IMR-90 (cell line): ENCODE measurements around the gene MBTPS1. TPM values are rescaled to one million over a fixed set of nuclear protein-coding genes. Genes with fewer than 3 reads are reported as not detected.

Experiments used
- ATAC-seq: fragments of 200-7000 bp; cut with Tn5 transposase; 2 replicates; pipeline ENCODE4 v1.9.1; 2020; ENCODE audit warnings: low read depth, mild to moderate bottlenecking, moderate library complexity
- BruUV-seq: library from RNA; stranded (reverse); fragments of 400-500 nt; replicated peaks from 2 replicates; lab custom pipeline; 2021; lab: Mats Ljungman, UMichigan
- CTCF ChIA-PET: fragments of 300-600 bp; formaldehyde crosslinking; extraction: SDS; loops from one replicate; lab custom pipeline; 2021; ENCODE audit warnings: antibody characterized with exemption; lab: Yijun Ruan, JAX
- POLR2A ChIA-PET: fragments of 300-600 bp; sonication (Branson Sonifier 250); formaldehyde crosslinking; loops from one replicate; lab custom pipeline; 2022; ENCODE audit warnings: antibody characterized with exemption; ENCODE audit not compliant: unreplicated experiment; lab: Charles Lee
- DNase-seq: peaks from one replicate; pipeline ENCODE4 v3.0.0; 2013
- H2AFZ ChIP-seq: replicated peaks from 2 replicates; pipeline ENCODE3; 2013; ENCODE audit warnings: low read length, mild to moderate bottlenecking; ENCODE audit not compliant: poor library complexity
- H2AK5ac ChIP-seq: 2 replicates; pipeline ENCODE4 v1.6.1; 2013; ENCODE audit warnings: low read depth, low read length, inconsistent platforms
- H2AK9ac ChIP-seq: replicated peaks from 2 replicates; pipeline ENCODE3; 2013; ENCODE audit warnings: mild to moderate bottlenecking, low read depth, low read length, moderate library complexity; ENCODE audit not compliant: poor library complexity
- H2BK120ac ChIP-seq: 2 replicates; pipeline ENCODE4 v1.6.1; 2013; ENCODE audit warnings: low read depth, low read length, inconsistent platforms
- H2BK15ac ChIP-seq: 3 replicates; pipeline ENCODE4 v1.6.1; 2013; ENCODE audit warnings: low read depth, low read length, inconsistent platforms
- H2BK20ac ChIP-seq: 2 replicates; pipeline ENCODE4 v1.6.1; 2013; ENCODE audit warnings: low read depth, mild to moderate bottlenecking, inconsistent platforms, low read length, moderate library complexity
- H2BK5ac ChIP-seq: 2 replicates; pipeline ENCODE4 v1.6.1; 2013; ENCODE audit warnings: mild to moderate bottlenecking, low read depth, low read length, inconsistent platforms; ENCODE audit not compliant: poor library complexity, severe bottlenecking
- H3K14ac ChIP-seq: replicated peaks from 2 replicates; pipeline ENCODE4 v1.6.1; 2013; ENCODE audit warnings: low read depth, low read length, inconsistent platforms
- H3K18ac ChIP-seq: 2 replicates; pipeline ENCODE4 v1.6.1; 2013; ENCODE audit warnings: low read depth, low read length, control low read depth
- H3K23ac ChIP-seq: 2 replicates; pipeline ENCODE4 v1.6.1; 2013; ENCODE audit warnings: low read depth, low read length, inconsistent platforms
- H3K27ac ChIP-seq: 2 replicates; pipeline ENCODE4 v1.5.1; 2013; ENCODE audit warnings: mild to moderate bottlenecking, control low read depth, low read length; ENCODE audit not compliant: insufficient read depth
- H3K27me3 ChIP-seq: 2 replicates; pipeline ENCODE4 v1.6.1; 2013; ENCODE audit warnings: low read length; ENCODE audit not compliant: control insufficient read depth, insufficient read depth
- H3K36me3 ChIP-seq: 2 replicates; pipeline ENCODE4 v1.6.1; 2013; ENCODE audit warnings: low read length, mixed read lengths; ENCODE audit not compliant: control insufficient read depth, insufficient read depth
- H3K4ac ChIP-seq: 2 replicates; pipeline ENCODE4 v1.6.1; 2013; ENCODE audit warnings: low read depth, low read length, inconsistent platforms
- H3K4me1 ChIP-seq: 2 replicates; pipeline ENCODE4 v1.6.1; 2013; ENCODE audit warnings: low read length, mixed read lengths; ENCODE audit not compliant: control insufficient read depth, insufficient read depth
- H3K4me2 ChIP-seq: 2 replicates; pipeline ENCODE4 v1.6.1; 2013; ENCODE audit warnings: low read depth, mild to moderate bottlenecking, control low read depth, low read length, moderate library complexity
- H3K4me3 ChIP-seq: 2 replicates; pipeline ENCODE4 v1.5.1; 2013; ENCODE audit warnings: low read depth, mild to moderate bottlenecking, control low read depth, low read length, moderate library complexity; ENCODE audit not compliant: insufficient read depth
- H3K56ac ChIP-seq: 2 replicates; pipeline ENCODE4 v1.6.1; 2013; ENCODE audit warnings: low read length, inconsistent platforms; ENCODE audit not compliant: insufficient read depth; ENCODE audit errors: extremely low read depth
- H3K79me1 ChIP-seq, 2 experiments: 2 replicates each; pipeline ENCODE4 v1.6.1; 2013; ENCODE audit warnings: low read length in 2 of 2, inconsistent platforms in 1 of 2, low read depth in 1 of 2
- H3K9ac ChIP-seq: 2 replicates; pipeline ENCODE4 v1.6.1; 2013; ENCODE audit warnings: low read depth, low read length, control low read depth
- H3K9me1 ChIP-seq: 2 replicates; pipeline ENCODE4 v1.6.1; 2013; ENCODE audit warnings: low read length, inconsistent platforms; ENCODE audit not compliant: insufficient read depth
- H3K9me3 ChIP-seq: 2 replicates; pipeline ENCODE4 v1.6.1; 2013; ENCODE audit warnings: low read length; ENCODE audit not compliant: control insufficient read depth, insufficient read depth
- H4K20me1 ChIP-seq: 2 replicates; pipeline ENCODE4 v1.6.1; 2013; ENCODE audit warnings: low read length, inconsistent platforms; ENCODE audit not compliant: insufficient read depth
- H4K5ac ChIP-seq: 2 replicates; pipeline ENCODE4 v1.6.1; 2013; ENCODE audit warnings: mild to moderate bottlenecking, low read depth, low read length, control low read depth
- H4K8ac ChIP-seq, 2 experiments: 2 replicates each; pipeline ENCODE4 v1.6.1; 2013; ENCODE audit warnings: low read depth in 2 of 2, low read length in 2 of 2, control low read depth in 1 of 2, inconsistent platforms in 1 of 2
- H4K91ac ChIP-seq: 2 replicates; pipeline ENCODE4 v1.6.1; 2013; ENCODE audit warnings: low read depth, low read length, inconsistent platforms; ENCODE audit not compliant: insufficient read depth
- BHLHE40 ChIP-seq: fragments of 150-350 bp; IDR thresholded peaks from 2 replicates; pipeline ENCODE4 v1.6.1; 2016; ENCODE audit warnings: mild to moderate bottlenecking, low read depth, low read length
- CEBPB ChIP-seq: IDR thresholded peaks from 2 replicates; pipeline ENCODE4 v1.6.1; 2012; ENCODE audit warnings: low read depth, low read length, improper control_type of control experiment
- CHD1 ChIP-seq: IDR thresholded peaks from 2 replicates; pipeline ENCODE4 v1.6.1; 2012; ENCODE audit warnings: low read depth, low read length, improper control_type of control experiment
- ELK1 ChIP-seq: fragments of 150-350 bp; IDR thresholded peaks from 2 replicates; pipeline ENCODE4 v1.6.1; 2016; ENCODE audit warnings: low read depth, mild to moderate bottlenecking, low read length, moderate library complexity, borderline replicate concordance
- FOS ChIP-seq: fragments of 150-350 bp; IDR thresholded peaks from 2 replicates; pipeline ENCODE4 v1.6.1; 2016; ENCODE audit warnings: low read depth, low read length
- MAFK ChIP-seq: IDR thresholded peaks from 2 replicates; pipeline ENCODE4 v1.6.1; 2012; ENCODE audit warnings: low read depth, low read length, improper control_type of control experiment
- MAZ ChIP-seq: IDR thresholded peaks from 2 replicates; pipeline ENCODE4 v1.6.1; 2012; ENCODE audit warnings: low read depth, mild to moderate bottlenecking, low read length, improper control_type of control experiment, moderate library complexity, borderline replicate concordance
- MXI1 ChIP-seq: IDR thresholded peaks from 2 replicates; pipeline ENCODE4 v1.6.1; 2012; ENCODE audit warnings: low read depth, mild to moderate bottlenecking, low read length, moderate library complexity, borderline replicate concordance
- NFE2L2 ChIP-seq: fragments of 150-350 bp; IDR thresholded peaks from 2 replicates; pipeline ENCODE4 v1.6.1; 2016; ENCODE audit warnings: low read depth, mild to moderate bottlenecking, low read length
- POLR2A ChIP-seq: IDR thresholded peaks from 2 replicates; pipeline ENCODE4 v1.6.1; 2012; ENCODE audit warnings: mild to moderate bottlenecking, low read depth, low read length
- RAD21 ChIP-seq: IDR thresholded peaks from 2 replicates; pipeline ENCODE4 v1.6.1; 2012; ENCODE audit warnings: low read length, improper control_type of control experiment
- RCOR1 ChIP-seq: IDR thresholded peaks from 2 replicates; pipeline ENCODE4 v1.6.1; 2012; ENCODE audit warnings: mild to moderate bottlenecking, low read length, improper control_type of control experiment; ENCODE audit not compliant: insufficient replicate concordance
- RFX5 ChIP-seq: IDR thresholded peaks from 2 replicates; pipeline ENCODE4 v1.8.0; 2012; ENCODE audit warnings: low read depth, mild to moderate bottlenecking, low read length, moderate library complexity
- SMC3 ChIP-seq: fragments of 150-350 bp; IDR thresholded peaks from 2 replicates; pipeline ENCODE4 v1.6.1; 2016; ENCODE audit warnings: low read depth, mild to moderate bottlenecking, antibody characterized with exemption, low read length, moderate library complexity
- WGBS, 2 experiments: methylation state at CpG; one replicate each; pipeline versions ENCODE4 v1.1.5 to v1.1.7; 2013; ENCODE audit warnings: missing lambda C conversion rate in 2 of 2; ENCODE audit not compliant: insufficient read length in 1 of 2; ENCODE audit errors: extremely low coverage in 2 of 2; 5-methylcytosine and 5-hydroxymethylcytosine counted together
- dilution Hi-C: fragments of 300-500 bp; cut with HindIII; formaldehyde crosslinking; loops from one replicate; pipeline ENCODE4 v1.14.3; 2018; ENCODE audit warnings: low sequenced_read_pairs; ENCODE audit not compliant: unreplicated experiment
- in situ Hi-C: fragments of 300-500 bp; cut with MboI; formaldehyde crosslinking; loops from 3 replicates; pipeline ENCODE4 v1.14.3; 2019; ENCODE audit warnings: low sequenced_read_pairs, inconsistent platforms, mixed read lengths
- intact Hi-C: fragments of 100-400 bp; cut with micrococcal nuclease; formaldehyde crosslinking; loops from 2 replicates; pipeline ENCODE4 v1.10.0; 2022
- polyA plus RNA-seq, 3 experiments: library from polyadenylated mRNA; depleted of rRNA; stranded (reverse); fragments of >200 nt; gene quantifications; 2 replicates each; pipeline ENCODE4 v1.2.3, GENCODE V29; 2012; ENCODE audit warnings: low replicate concordance in 1 of 3
- total RNA-seq: library from RNA; depleted of rRNA; stranded (reverse); fragments of >200 nt; gene quantifications from 2 replicates; pipeline ENCODE4 v1.2.3, GENCODE V29; 2012
- TF ChIP-seq, protein P1 (sequence below): conservative IDR thresholded peaks from 2 replicates; pipeline ENCODE4 v1.5.1; 2012; ENCODE audit warnings: mild to moderate bottlenecking, low read depth, low read length, improper control_type of control experiment
- TF ChIP-seq, protein P2 (sequence below): fragments of 150-350 bp; IDR thresholded peaks from 2 replicates; pipeline ENCODE4 v1.6.1; 2017; ENCODE audit warnings: mild to moderate bottlenecking, antibody characterized with exemption, low read length, low read depth

The MBTPS1 gene
- total and polyA plus RNA-seq, 2 of the 4 experiments (the other 2 are of a cell fraction) = 59.0 to 70.4 TPM

DNA sequence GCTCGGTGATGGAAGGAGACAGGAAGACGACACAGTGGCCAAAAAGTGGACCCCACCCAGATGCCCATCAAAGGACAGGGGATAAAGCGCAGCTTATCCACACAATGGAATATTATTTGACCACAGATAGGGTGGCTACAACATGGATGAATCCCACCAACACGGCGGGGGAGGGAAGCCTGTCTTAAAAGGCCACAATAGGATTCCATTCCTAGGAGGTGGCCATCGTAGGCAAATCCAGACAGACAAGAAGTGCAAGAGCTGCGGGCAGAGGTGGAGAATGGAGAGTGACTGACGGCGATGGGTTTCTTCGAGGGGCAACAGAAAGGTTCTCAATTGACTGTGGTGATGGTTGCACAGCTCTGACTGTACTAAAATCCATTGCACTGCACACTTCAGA is 90.1 kb downstream of the MBTPS1 start:
- no peak overlapping the region for H3K14ac ChIP-seq
- intact Hi-C loops (no loop called here), in situ Hi-C loops (no loop called here), dilution Hi-C loops (no loop called here)
- H3K4me3 ChIP-seq = no peak overlapping the region
- no peak for TF ChIP-seq RAD21
- TF ChIP-seq FOS = no peak
- TF ChIP-seq CEBPB = no peak
- TF ChIP-seq POLR2A = no peak
- TF ChIP-seq RCOR1 = no peak
- TF ChIP-seq, protein P1, sequence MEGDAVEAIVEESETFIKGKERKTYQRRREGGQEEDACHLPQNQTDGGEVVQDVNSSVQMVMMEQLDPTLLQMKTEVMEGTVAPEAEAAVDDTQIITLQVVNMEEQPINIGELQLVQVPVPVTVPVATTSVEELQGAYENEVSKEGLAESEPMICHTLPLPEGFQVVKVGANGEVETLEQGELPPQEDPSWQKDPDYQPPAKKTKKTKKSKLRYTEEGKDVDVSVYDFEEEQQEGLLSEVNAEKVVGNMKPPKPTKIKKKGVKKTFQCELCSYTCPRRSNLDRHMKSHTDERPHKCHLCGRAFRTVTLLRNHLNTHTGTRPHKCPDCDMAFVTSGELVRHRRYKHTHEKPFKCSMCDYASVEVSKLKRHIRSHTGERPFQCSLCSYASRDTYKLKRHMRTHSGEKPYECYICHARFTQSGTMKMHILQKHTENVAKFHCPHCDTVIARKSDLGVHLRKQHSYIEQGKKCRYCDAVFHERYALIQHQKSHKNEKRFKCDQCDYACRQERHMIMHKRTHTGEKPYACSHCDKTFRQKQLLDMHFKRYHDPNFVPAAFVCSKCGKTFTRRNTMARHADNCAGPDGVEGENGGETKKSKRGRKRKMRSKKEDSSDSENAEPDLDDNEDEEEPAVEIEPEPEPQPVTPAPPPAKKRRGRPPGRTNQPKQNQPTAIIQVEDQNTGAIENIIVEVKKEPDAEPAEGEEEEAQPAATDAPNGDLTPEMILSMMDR = no peak
- no peak for TF ChIP-seq NFE2L2
- no peak for TF ChIP-seq RFX5
- TF ChIP-seq MXI1 = no peak
- no peak for TF ChIP-seq MAZ
- no peak for TF ChIP-seq BHLHE40
- TF ChIP-seq SMC3 = no peak
- TF ChIP-seq CHD1 = no peak
- TF ChIP-seq, protein P2, sequence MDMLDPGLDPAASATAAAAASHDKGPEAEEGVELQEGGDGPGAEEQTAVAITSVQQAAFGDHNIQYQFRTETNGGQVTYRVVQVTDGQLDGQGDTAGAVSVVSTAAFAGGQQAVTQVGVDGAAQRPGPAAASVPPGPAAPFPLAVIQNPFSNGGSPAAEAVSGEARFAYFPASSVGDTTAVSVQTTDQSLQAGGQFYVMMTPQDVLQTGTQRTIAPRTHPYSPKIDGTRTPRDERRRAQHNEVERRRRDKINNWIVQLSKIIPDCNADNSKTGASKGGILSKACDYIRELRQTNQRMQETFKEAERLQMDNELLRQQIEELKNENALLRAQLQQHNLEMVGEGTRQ = no peak
- no peak for TF ChIP-seq ELK1
- TF ChIP-seq MAFK = no peak
- no peak overlapping the region for H2AFZ ChIP-seq
- H3K4me2 ChIP-seq = no peak overlapping the region
- BruUV-seq = no TSS peak
- no peak overlapping the region for H2BK20ac ChIP-seq
- H3K36me3 ChIP-seq = no peaks in the 10 kb centered on the region
- ChIA-PET CTCF (no interaction called here), POLR2A (no interaction called here)
- H3K9me3 ChIP-seq = peaks cover 7% of the 10 kb centered on the region
- H3K18ac ChIP-seq = no peak overlapping the region
- H3K56ac ChIP-seq = no peak overlapping the region
- H2AK9ac ChIP-seq = no peak overlapping the region
- peaks cover 7% of the 10 kb centered on the region for H3K4me1 ChIP-seq
- H2BK120ac ChIP-seq = no peak overlapping the region
- ATAC-seq (no peak), DNase-seq (no peak)
- no peak overlapping the region for H3K4ac ChIP-seq
- no peaks in the 10 kb centered on the region for H3K79me1 ChIP-seq
- H4K20me1 ChIP-seq = no peaks in the 10 kb centered on the region
- no peak overlapping the region for H3K9ac ChIP-seq
- peaks cover 33% of the 10 kb centered on the region for H3K27me3 ChIP-seq
- no peak overlapping the region for H4K8ac ChIP-seq
- no peak overlapping the region for H3K27ac ChIP-seq
- no peak overlapping the region for H2BK5ac ChIP-seq
- H4K5ac ChIP-seq = no peak overlapping the region
- no peak overlapping the region for H2BK15ac ChIP-seq
- no peak overlapping the region for H3K23ac ChIP-seq
- no peak overlapping the region for H2AK5ac ChIP-seq
- H4K91ac ChIP-seq = no peak overlapping the region
- H3K9me1 ChIP-seq = no peaks in the 10 kb centered on the region; the same call in 1 of the 2 replicates
- WGBS, 2 experiments = 100% methylated on average over 2 of the region's 10 CpGs; no CpG with 5 or more reads in 1 of the 2 experiments
